GM19438 (cell line): Measurements from ENCODE around the gene FAHD2B.
"Not testable (repeated sequence)": the region's sequence is repeated elsewhere in the genome, so short reads cannot be mapped to it uniquely, and the experiment has no call there.

Experiments used
- ATAC-seq: cut with Tn5 transposase; IDR thresholded peaks from one replicate; pipeline ENCODE4 v1.9.1; 2021; ENCODE audit warnings: low read depth; ENCODE audit not compliant: unreplicated experiment

Gene FAHD2B

GRCh38 chr2:97094772-97095611, at the start of gene FAHD2B:
Gene FAHD2B, minus strand, starts transcription at chr2:97094882. Its CDS starts 3,176 bp downstream, at chr2:97091706.
- ATAC-seq: peak; percentile 91

GRCh38 chr2:97144016-97144415, 49.3 kb upstream of the FAHD2B start:
- not testable (repeated sequence) for ATAC-seq

GRCh38 chr2:97129090-97129489, 34.4 kb upstream of the FAHD2B start:
- ATAC-seq: not testable (repeated sequence)

GRCh38 chr2:97113882-97114255, 19.2 kb upstream of the FAHD2B start:
- not testable (repeated sequence) for ATAC-seq

GRCh38 chr2:97113050-97113881, 18.6 kb upstream of the FAHD2B start, which contains the start of gene ANKRD36:
Gene ANKRD36, plus strand, starts transcription at chr2:97113153. Its CDS starts 587 bp downstream, at chr2:97113740.
- ATAC-seq: peak; percentile 95

- ATAC-seq: not testable (repeated sequence)
Observed at GRCh38 chr2:97112320-97113049, 17.8 kb upstream of the FAHD2B start.

GRCh38 chr2:97111246-97111645, 16.6 kb upstream of the FAHD2B start:
- not testable (repeated sequence) for ATAC-seq

- not testable (repeated sequence) for ATAC-seq
Observed at GRCh38 chr2:97106878-97107277, 12.2 kb upstream of the FAHD2B start.

GRCh38 chr2:97098786-97099372, 4.2 kb upstream of the FAHD2B start:
- not testable (repeated sequence) for ATAC-seq

GRCh38 chr2:97095661-97096060, 979 bp upstream of the FAHD2B start:
- no peak for ATAC-seq

GRCh38 chr2:97093983-97094771, 505 bp downstream of the FAHD2B start:
- peak; percentile 40 for ATAC-seq

GRCh38 chr2:97092946-97093345, 1.7 kb downstream of the FAHD2B start:
- ATAC-seq: not testable (repeated sequence)

- not testable (repeated sequence) for ATAC-seq
Observed at GRCh38 chr2:97088706-97089105, 6.0 kb downstream of the FAHD2B start.

- ATAC-seq: not testable (repeated sequence)
Observed at GRCh38 chr2:97085093-97085492, 9.6 kb downstream of the FAHD2B start.

GRCh38 chr2:97083516-97083915, 11.2 kb downstream of the FAHD2B start:
- not testable (repeated sequence) for ATAC-seq

GRCh38 chr2:97082206-97082605, 12.5 kb downstream of the FAHD2B start:
- ATAC-seq: not testable (repeated sequence)

GRCh38 chr2:97080855-97081254, 13.8 kb downstream of the FAHD2B start:
- ATAC-seq: not testable (repeated sequence)

GRCh38 chr2:97077213-97077612, 17.5 kb downstream of the FAHD2B start:
- not testable (repeated sequence) for ATAC-seq

- ATAC-seq: not testable (repeated sequence)
Observed at GRCh38 chr2:97070915-97071314, 23.8 kb downstream of the FAHD2B start.
